Neural progenitor cell (in vitro differentiated cells): ENCODE results near the gene MMP25.

Experiments used
- EZH2 ChIP-seq: fragments of 200-600 bp; sonication (generic); IDR thresholded peaks from 2 replicates; pipeline ENCODE4 v1.6.1; 2017; ENCODE audit warnings: antibody characterized with exemption, mild to moderate bottlenecking, moderate library complexity
- EZH2phosphoT487 ChIP-seq: fragments of 200-600 bp; sonication (generic); IDR thresholded peaks from 2 replicates; pipeline ENCODE4 v1.6.1; 2017; ENCODE audit warnings: antibody characterized with exemption
- TF ChIP-seq, protein P1 (sequence below): fragments of 200-600 bp; sonication (generic); IDR thresholded peaks from 2 replicates; pipeline ENCODE4 v1.5.1; 2017; ENCODE audit warnings: antibody characterized with exemption, mild to moderate bottlenecking

- TF ChIP-seq, protein P1, sequence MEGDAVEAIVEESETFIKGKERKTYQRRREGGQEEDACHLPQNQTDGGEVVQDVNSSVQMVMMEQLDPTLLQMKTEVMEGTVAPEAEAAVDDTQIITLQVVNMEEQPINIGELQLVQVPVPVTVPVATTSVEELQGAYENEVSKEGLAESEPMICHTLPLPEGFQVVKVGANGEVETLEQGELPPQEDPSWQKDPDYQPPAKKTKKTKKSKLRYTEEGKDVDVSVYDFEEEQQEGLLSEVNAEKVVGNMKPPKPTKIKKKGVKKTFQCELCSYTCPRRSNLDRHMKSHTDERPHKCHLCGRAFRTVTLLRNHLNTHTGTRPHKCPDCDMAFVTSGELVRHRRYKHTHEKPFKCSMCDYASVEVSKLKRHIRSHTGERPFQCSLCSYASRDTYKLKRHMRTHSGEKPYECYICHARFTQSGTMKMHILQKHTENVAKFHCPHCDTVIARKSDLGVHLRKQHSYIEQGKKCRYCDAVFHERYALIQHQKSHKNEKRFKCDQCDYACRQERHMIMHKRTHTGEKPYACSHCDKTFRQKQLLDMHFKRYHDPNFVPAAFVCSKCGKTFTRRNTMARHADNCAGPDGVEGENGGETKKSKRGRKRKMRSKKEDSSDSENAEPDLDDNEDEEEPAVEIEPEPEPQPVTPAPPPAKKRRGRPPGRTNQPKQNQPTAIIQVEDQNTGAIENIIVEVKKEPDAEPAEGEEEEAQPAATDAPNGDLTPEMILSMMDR: no peak
- TF ChIP-seq EZH2phosphoT487 (no peak), EZH2 (no peak)
Measured at GRCh38 chr16:3038256-3038655, 8.1 kb upstream of the MMP25 start.
